RWPE2 (cell line): ENCODE data around the gene SRMS.

Experiments used
- ATAC-seq: fragments of 200-7000 bp; cut with Tn5 transposase; 3 replicates; pipeline ENCODE4 v1.9.1; 2021; ENCODE audit warnings: low read depth
- DNase-seq: peaks from one replicate; pipeline ENCODE4 v3.0.0-alpha.2; 2020; ENCODE audit warnings: low spot score
- H3K27ac ChIP-seq: fragments of 450-650 bp; 2 replicates; pipeline ENCODE4 v1.5.1; 2017; ENCODE audit warnings: mild to moderate bottlenecking; ENCODE audit not compliant: poor library complexity, severe bottlenecking
- H3K27me3 ChIP-seq: fragments of 250-450 bp; sonication (Bioruptor Pico); 2 replicates; pipeline ENCODE4 v1.5.1; 2021; ENCODE audit warnings: mild to moderate bottlenecking, moderate library complexity; ENCODE audit not compliant: insufficient read depth, poor library complexity, severe bottlenecking
- H3K36me3 ChIP-seq: fragments of 250-450 bp; sonication (Bioruptor Pico); 2 replicates; pipeline ENCODE4 v1.5.1; 2020; ENCODE audit warnings: low read depth, mild to moderate bottlenecking, moderate library complexity
- H3K4me1 ChIP-seq: fragments of 250-450 bp; sonication (Bioruptor Pico); 2 replicates; pipeline ENCODE4 v1.5.1; 2021; ENCODE audit warnings: mild to moderate bottlenecking, moderate library complexity; ENCODE audit not compliant: insufficient read depth, poor library complexity, severe bottlenecking
- H3K4me3 ChIP-seq: fragments of 250-450 bp; sonication (Bioruptor Pico); 2 replicates; pipeline ENCODE4 v1.5.1; 2021; ENCODE audit warnings: mild to moderate bottlenecking, moderate library complexity; ENCODE audit not compliant: severe bottlenecking
- H3K9me3 ChIP-seq: fragments of 250-450 bp; sonication (Bioruptor Pico); 2 replicates; pipeline ENCODE4 v1.5.1; 2021; ENCODE audit warnings: mild to moderate bottlenecking, moderate library complexity; ENCODE audit not compliant: severe bottlenecking
- CTCF ChIP-seq: fragments of 450-650 bp; IDR thresholded peaks from one replicate; pipeline ENCODE4 v1.5.1; 2017; ENCODE audit warnings: mild to moderate bottlenecking, moderate library complexity; ENCODE audit not compliant: poor library complexity, severe bottlenecking

SRMS gene

GRCh38 chr20:63579017-63579694 is 31.6 kb upstream of the SRMS start:
- no peaks in the 10 kb centered on the region for H3K27me3 ChIP-seq
- H3K4me1 ChIP-seq: peaks cover 4% of the 10 kb centered on the region
- no peaks in the 10 kb centered on the region for H3K36me3 ChIP-seq
- TF ChIP-seq CTCF: no peak
- no peak for ATAC-seq
- no peak overlapping the region for H3K4me3 ChIP-seq
- peak; percentile 76 for DNase-seq
- no peaks in the 10 kb centered on the region for H3K9me3 ChIP-seq
- no peak overlapping the region for H3K27ac ChIP-seq

GRCh38 chr20:63578224-63579016 is 30.9 kb upstream of the SRMS start:
- ATAC-seq: no peak
- TF ChIP-seq CTCF: peak; percentile 42

GRCh38 chr20:63577317-63577894 is 29.9 kb upstream of the SRMS start:
- Histone ChIP-seq H3K27ac (no peak overlapping the region), H3K27me3 (no peaks in the 10 kb centered on the region), H3K4me1 (peaks cover 4% of the 10 kb centered on the region), H3K36me3 (peaks cover 5% of the 10 kb centered on the region), H3K4me3 (no peak overlapping the region), H3K9me3 (no peaks in the 10 kb centered on the region)
- ATAC-seq (no peak), DNase-seq (peak; percentile 86)
- TF ChIP-seq CTCF: no peak

More at GRCh38 chr20:63578224-63579016, 30.9 kb upstream of the SRMS start:
- Histone ChIP-seq H3K4me3 (no peak overlapping the region), H3K9me3 (no peaks in the 10 kb centered on the region), H3K36me3 (no peaks in the 10 kb centered on the region), H3K27ac (no peak overlapping the region), H3K27me3 (no peaks in the 10 kb centered on the region), H3K4me1 (peaks cover 4% of the 10 kb centered on the region)
- DNase-seq: peak; percentile 80

GRCh38 chr20:63576311-63576710 is 28.8 kb upstream of the SRMS start:
- H3K27me3 ChIP-seq: no peaks in the 10 kb centered on the region
- no peak overlapping the region for H3K4me3 ChIP-seq
- H3K36me3 ChIP-seq: peaks cover 10% of the 10 kb centered on the region
- DNase-seq: no peak
- H3K9me3 ChIP-seq: no peaks in the 10 kb centered on the region
- no peak overlapping the region for H3K27ac ChIP-seq
- no peak for ATAC-seq
- H3K4me1 ChIP-seq: peaks cover 4% of the 10 kb centered on the region
- no peak for TF ChIP-seq CTCF
